ENCODE data around the gene GPR21. TPM values are rescaled to one million over a fixed set of nuclear protein-coding genes. Genes with fewer than 3 reads are reported as not detected.

The GPR21 gene
- total RNA-seq, 1 experiment from 2014 or later = 3.7 TPM

DNA sequence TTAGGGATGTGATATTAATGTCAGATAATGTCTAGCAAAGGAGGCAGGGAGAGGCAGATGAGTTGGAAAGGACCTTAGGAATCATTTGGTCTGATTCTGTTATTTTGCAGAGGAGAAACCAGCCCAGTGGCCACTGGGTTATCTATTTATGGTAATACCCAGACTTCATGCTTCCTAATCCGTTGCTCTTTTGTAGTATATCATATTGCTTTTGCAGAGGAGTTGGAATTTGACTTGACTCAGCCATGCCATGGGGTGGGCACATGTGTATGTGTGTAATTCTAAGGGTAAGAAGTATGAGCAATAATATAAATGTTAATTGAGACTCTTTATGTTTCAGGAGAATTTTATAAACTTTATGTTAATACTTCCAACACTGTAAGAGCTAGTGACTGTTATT lies 7.3 kb downstream of the GPR21 start:
- Histone ChIP-seq H3K4me3 (no peak overlapping the region), H3K27ac (no peak overlapping the region), H3K4me1 (replicated peaks; ENCODE audit: insufficient read depth) (no peaks in the 10 kb centered on the region), H2AFZ (no peak overlapping the region), H3F3A (ENCODE audit: insufficient read depth, low read depth) (no peaks in the 10 kb centered on the region), H3K9me2 (ENCODE audit: insufficient read depth) (no peaks in the 10 kb centered on the region), H4K20me1 (ENCODE audit: insufficient read depth) (peaks cover 3% of the 10 kb centered on the region; the same call in 1 of the 2 replicates), H3K79me2 (ENCODE audit: low read depth) (no peaks in the 10 kb centered on the region), H3K4me2 (no peak overlapping the region), H3K27me3 (ENCODE audit: insufficient read depth, low read depth) (no peaks in the 10 kb centered on the region), H3K36me3 (ENCODE audit: low read depth) (no peaks in the 10 kb centered on the region), H3K9me3 (ENCODE audit: insufficient read depth, low read depth) (no peaks in the 10 kb centered on the region)
- TF ChIP-seq, protein P1, sequence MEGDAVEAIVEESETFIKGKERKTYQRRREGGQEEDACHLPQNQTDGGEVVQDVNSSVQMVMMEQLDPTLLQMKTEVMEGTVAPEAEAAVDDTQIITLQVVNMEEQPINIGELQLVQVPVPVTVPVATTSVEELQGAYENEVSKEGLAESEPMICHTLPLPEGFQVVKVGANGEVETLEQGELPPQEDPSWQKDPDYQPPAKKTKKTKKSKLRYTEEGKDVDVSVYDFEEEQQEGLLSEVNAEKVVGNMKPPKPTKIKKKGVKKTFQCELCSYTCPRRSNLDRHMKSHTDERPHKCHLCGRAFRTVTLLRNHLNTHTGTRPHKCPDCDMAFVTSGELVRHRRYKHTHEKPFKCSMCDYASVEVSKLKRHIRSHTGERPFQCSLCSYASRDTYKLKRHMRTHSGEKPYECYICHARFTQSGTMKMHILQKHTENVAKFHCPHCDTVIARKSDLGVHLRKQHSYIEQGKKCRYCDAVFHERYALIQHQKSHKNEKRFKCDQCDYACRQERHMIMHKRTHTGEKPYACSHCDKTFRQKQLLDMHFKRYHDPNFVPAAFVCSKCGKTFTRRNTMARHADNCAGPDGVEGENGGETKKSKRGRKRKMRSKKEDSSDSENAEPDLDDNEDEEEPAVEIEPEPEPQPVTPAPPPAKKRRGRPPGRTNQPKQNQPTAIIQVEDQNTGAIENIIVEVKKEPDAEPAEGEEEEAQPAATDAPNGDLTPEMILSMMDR (conservative IDR thresholded peaks at IDR 0.05) = no peak
- no peak for TF ChIP-seq EZH2 (IDR thresholded peaks at IDR 0.05; ENCODE audit: low read depth)
- no TSS peak for BruUV-seq (replicated peaks)
- DNase-seq = no peak
- ChIA-PET POLR2A (ENCODE audit: unreplicated experiment) (no interaction called here), CTCF (no interaction called here)
- intact Hi-C loops (cut with micrococcal nuclease; ENCODE audit: unreplicated experiment) = no loop called here

GRCh38 chr9:123041489-123041888 lies 8.0 kb downstream of the GPR21 start:
- Histone ChIP-seq H3F3A (ENCODE audit: insufficient read depth, low read depth) (no peaks in the 10 kb centered on the region), H3K4me1 (replicated peaks; ENCODE audit: insufficient read depth) (no peaks in the 10 kb centered on the region), H3K79me2 (ENCODE audit: low read depth) (no peaks in the 10 kb centered on the region), H3K27ac (no peak overlapping the region), H3K4me3 (no peak overlapping the region), H4K20me1 (ENCODE audit: insufficient read depth) (peaks cover 3% of the 10 kb centered on the region; the same call in 1 of the 2 replicates), H3K36me3 (ENCODE audit: low read depth) (no peaks in the 10 kb centered on the region), H3K9me3 (ENCODE audit: insufficient read depth, low read depth) (no peaks in the 10 kb centered on the region), H3K27me3 (ENCODE audit: insufficient read depth, low read depth) (no peaks in the 10 kb centered on the region), H2AFZ (no peak overlapping the region), H3K9me2 (ENCODE audit: insufficient read depth) (no peaks in the 10 kb centered on the region), H3K4me2 (no peak overlapping the region)
- no peak for DNase-seq
- POLR2A ChIA-PET (ENCODE audit: unreplicated experiment) = no interaction called here
- TF ChIP-seq EZH2 (IDR thresholded peaks at IDR 0.05; ENCODE audit: low read depth) = no peak
- TF ChIP-seq, protein P1 (conservative IDR thresholded peaks at IDR 0.05) = no peak
- BruUV-seq (replicated peaks) = no TSS peak
- CTCF ChIA-PET = no interaction called here
- intact Hi-C loops (cut with micrococcal nuclease; ENCODE audit: unreplicated experiment) = no loop called here

- no peak overlapping the region for H2AFZ ChIP-seq
- DNase-seq = no peak
- H3K4me2 ChIP-seq = no peak overlapping the region
- no peak overlapping the region for H3K27ac ChIP-seq
- no peaks in the 10 kb centered on the region; the same call in 1 of the 2 replicates for H4K20me1 ChIP-seq (ENCODE audit: insufficient read depth)
- no peaks in the 10 kb centered on the region for H3K9me3 ChIP-seq (ENCODE audit: insufficient read depth, low read depth)
- ChIA-PET POLR2A (ENCODE audit: unreplicated experiment) (no interaction called here), CTCF (interaction anchor here (0.6 kb wide), 1 partner anchor 1277 kb away, joined by 3 read pairs; no protein-coding TSS in a partner anchor)
- H3F3A ChIP-seq (ENCODE audit: insufficient read depth, low read depth) = no peaks in the 10 kb centered on the region; the same call in 1 of the 2 replicates
- no peaks in the 10 kb centered on the region for H3K4me1 ChIP-seq (replicated peaks; ENCODE audit: insufficient read depth)
- intact Hi-C loops (cut with micrococcal nuclease; ENCODE audit: unreplicated experiment) = no loop called here
- no peaks in the 10 kb centered on the region for H3K27me3 ChIP-seq (ENCODE audit: insufficient read depth, low read depth)
- BruUV-seq (replicated peaks) = no TSS peak
- TF ChIP-seq, protein P1 (conservative IDR thresholded peaks at IDR 0.05) = no peak
- TF ChIP-seq EZH2 (IDR thresholded peaks at IDR 0.05; ENCODE audit: low read depth) = no peak
- H3K9me2 ChIP-seq (ENCODE audit: insufficient read depth) = no peaks in the 10 kb centered on the region
- no peaks in the 10 kb centered on the region for H3K79me2 ChIP-seq (ENCODE audit: low read depth)
- H3K4me3 ChIP-seq = no peak overlapping the region
- peaks cover 2% of the 10 kb centered on the region; the same call in 1 of the 2 replicates for H3K36me3 ChIP-seq (ENCODE audit: low read depth)
Measured at GRCh38 chr9:123043081-123043939, 9.8 kb downstream of the GPR21 start.

Data from PC-9 (cell line).